GM23338 (cell line): ENCODE results near the gene RPS8. TPM values are rescaled to one million over a fixed set of nuclear protein-coding genes. Genes with fewer than 3 reads are reported as not detected.

Source experiments
- ATAC-seq: fragments of 200-7000 bp; cut with Tn5 transposase; 3 replicates; pipeline ENCODE4 v1.9.1; 2020
- DNase-seq: peaks from one replicate; pipeline ENCODE4 v3.0.0-alpha.2; 2015; ENCODE audit warnings: low spot score
- H2AFZ ChIP-seq: fragments of 200-600 bp; sonication (generic); 2 replicates; pipeline ENCODE4 v1.8.0; 2016; ENCODE audit warnings: antibody characterized with exemption, mild to moderate bottlenecking, moderate library complexity
- H3F3A ChIP-seq: fragments of 200-600 bp; sonication (generic); replicated peaks from 2 replicates; pipeline ENCODE4 v1.8.0; 2017; ENCODE audit warnings: antibody characterized with exemption, mixed run types, low read depth
- H3K27ac ChIP-seq: fragments of 200-600 bp; sonication (generic); 2 replicates; pipeline ENCODE4 v1.6.1; 2016; ENCODE audit warnings: low read depth
- H3K27me3 ChIP-seq: fragments of 200-600 bp; sonication (generic); 2 replicates; pipeline ENCODE4 v1.8.0; 2016; ENCODE audit warnings: mild to moderate bottlenecking, mixed run types, moderate library complexity; ENCODE audit not compliant: insufficient read depth
- H3K36me3 ChIP-seq: fragments of 200-600 bp; sonication (generic); 2 replicates; pipeline ENCODE4 v1.8.0; 2016; ENCODE audit warnings: mild to moderate bottlenecking; ENCODE audit not compliant: insufficient read depth
- H3K4me1 ChIP-seq: fragments of 200-600 bp; sonication (generic); 2 replicates; pipeline ENCODE4 v1.8.0; 2016; ENCODE audit warnings: mild to moderate bottlenecking, moderate library complexity; ENCODE audit not compliant: insufficient read depth
- H3K4me2 ChIP-seq: fragments of 200-600 bp; sonication (generic); 2 replicates; pipeline ENCODE4 v1.7.1; 2017; ENCODE audit warnings: mixed run types
- H3K4me3 ChIP-seq: fragments of 200-600 bp; sonication (generic); 2 replicates; pipeline ENCODE4 v1.6.1; 2016; ENCODE audit warnings: mixed run types
- H3K79me2 ChIP-seq: fragments of 200-600 bp; sonication (generic); replicated peaks from 2 replicates; pipeline ENCODE4 v1.8.0; 2017; ENCODE audit warnings: mild to moderate bottlenecking; ENCODE audit not compliant: insufficient read depth
- H3K9me2 ChIP-seq: fragments of 200-600 bp; sonication (generic); 2 replicates; pipeline ENCODE4 v1.8.0; 2017; ENCODE audit not compliant: insufficient read depth
- H4K20me1 ChIP-seq: fragments of 200-600 bp; sonication (generic); replicated peaks from 2 replicates; pipeline ENCODE4 v1.8.0; 2017; ENCODE audit warnings: mild to moderate bottlenecking; ENCODE audit not compliant: insufficient read depth
- H3K27ac Mint-ChIP-seq: 2 replicates; pipeline ENCODE4 v1.8.0; 2020; ENCODE audit warnings: inconsistent platforms, mild to moderate bottlenecking, moderate library complexity, mixed read lengths
- H3K27me3 Mint-ChIP-seq: 3 replicates; pipeline ENCODE4 v1.8.0; 2022; ENCODE audit warnings: low read depth, mild to moderate bottlenecking, moderate library complexity, mixed read lengths, inconsistent platforms; ENCODE audit not compliant: insufficient read depth, poor library complexity
- H3K36me3 Mint-ChIP-seq: 3 replicates; pipeline ENCODE4 v1.8.0; 2021; ENCODE audit warnings: low read depth, mild to moderate bottlenecking, inconsistent platforms, moderate library complexity, mixed read lengths
- H3K4me1 Mint-ChIP-seq: 3 replicates; pipeline ENCODE4 v1.8.0; 2020; ENCODE audit warnings: mild to moderate bottlenecking, inconsistent platforms, mixed read lengths
- H3K4me3 Mint-ChIP-seq: 3 replicates; pipeline ENCODE4 v1.8.0; 2021; ENCODE audit warnings: moderate library complexity, mild to moderate bottlenecking, inconsistent platforms, mixed read lengths
- H3K9me3 Mint-ChIP-seq: 3 replicates; pipeline ENCODE4 v1.8.0; 2020; ENCODE audit warnings: moderate library complexity, mild to moderate bottlenecking, inconsistent platforms, mixed read lengths
- CREB1 ChIP-seq: fragments of 250-450 bp; sonication (Bioruptor Pico); IDR thresholded peaks from 2 replicates; pipeline ENCODE4 v1.5.0; 2020; ENCODE audit warnings: low read depth, mild to moderate bottlenecking, moderate library complexity
- CTCF ChIP-seq, 2 experiments: fragments of 200-600 bp in 1 of 2; sonication (generic) in 1 of 2; conservative IDR thresholded peaks; 2 replicates each; pipeline versions ENCODE4 v1.5.1 to v1.6.1; 2016 to 2017; ENCODE audit warnings: antibody characterized with exemption in 2 of 2, low read depth in 2 of 2, mild to moderate bottlenecking in 2 of 2, moderate library complexity in 1 of 2
- ETS1 ChIP-seq: IDR thresholded peaks from 2 replicates; pipeline ENCODE4 v1.6.1; 2016; ENCODE audit warnings: antibody characterized with exemption
- EZH2 ChIP-seq: fragments of 200-600 bp; sonication (generic); IDR thresholded peaks from one replicate; pipeline ENCODE4 v1.8.0; 2017; ENCODE audit warnings: antibody characterized with exemption, mild to moderate bottlenecking, low read depth; ENCODE audit not compliant: unreplicated experiment
- EZH2phosphoT487 ChIP-seq: fragments of 200-600 bp; sonication (generic); IDR thresholded peaks from one replicate; pipeline ENCODE4 v1.8.1; 2018; ENCODE audit warnings: antibody characterized with exemption; ENCODE audit not compliant: unreplicated experiment
- JUNB ChIP-seq: IDR thresholded peaks from one replicate; pipeline ENCODE4 v1.6.1; 2016; ENCODE audit warnings: antibody characterized with exemption; ENCODE audit not compliant: unreplicated experiment
- NANOG ChIP-seq: IDR thresholded peaks from 2 replicates; pipeline ENCODE4 v1.6.1; 2016; ENCODE audit warnings: antibody characterized with exemption, borderline replicate concordance
- POLR2AphosphoS5 ChIP-seq: IDR thresholded peaks from 2 replicates; pipeline ENCODE4 v1.6.1; 2016; ENCODE audit warnings: antibody characterized with exemption, low read depth
- REST ChIP-seq: IDR thresholded peaks from one replicate; pipeline ENCODE4 v1.6.1; 2018; ENCODE audit warnings: antibody characterized with exemption; ENCODE audit not compliant: unreplicated experiment
- STAT1 ChIP-seq: IDR thresholded peaks from one replicate; pipeline ENCODE4 v1.6.1; 2016; ENCODE audit warnings: antibody characterized with exemption; ENCODE audit not compliant: unreplicated experiment
- ZNF114 ChIP-seq: fragments of 250-450 bp; sonication (Bioruptor Pico); IDR thresholded peaks from 2 replicates; pipeline ENCODE4 v1.5.0; 2020; ENCODE audit warnings: mild to moderate bottlenecking, moderate library complexity
- ZNF331 ChIP-seq: fragments of 250-450 bp; sonication (Bioruptor Pico); IDR thresholded peaks from 2 replicates; pipeline ENCODE4 v1.5.0; 2020; ENCODE audit warnings: low read depth, mild to moderate bottlenecking, moderate library complexity
- polyA plus RNA-seq: library from polyadenylated mRNA; unstranded; fragments of >200 nt; fragmentation: Nextera tagmentation; extraction: Ambion mirVana; gene quantifications from 2 replicates; pipeline ENCODE4 v1.2.1, GENCODE V29; 2016
- total RNA-seq: library from RNA; depleted of rRNA; stranded (reverse); fragments of >200 nt; shearing (Covaris generic); gene quantifications from 2 replicates; pipeline ENCODE4 v1.2.3, GENCODE V29; 2014
- TF ChIP-seq, protein P1 (sequence below): fragments of 250-450 bp; sonication (Bioruptor Pico); IDR thresholded peaks from 2 replicates; pipeline ENCODE4 v1.5.0; 2020; ENCODE audit warnings: mild to moderate bottlenecking, moderate library complexity

RPS8 gene
- total and polyA plus RNA-seq, 2 experiments from 2014 or later, result 1,756 to 2,427 TPM

- Mint-ChIP-seq H3K27me3 (peaks cover 25% of the 10 kb centered on the region), H3K36me3 (no peaks in the 10 kb centered on the region; the same call in 2 of the 3 replicates), H3K4me3 (no peak within 1 kb of the TSS)
Observed at GRCh38 chr1:44788120-44788860, 12.9 kb downstream of the RPS8 start, which contains the start of gene BEST4. Gene BEST4, minus strand, starts transcription at chr1:44788170. Its CDS starts 465 bp downstream, at chr1:44787705.

More at GRCh38 chr1:44788120-44788860, 12.9 kb downstream of the RPS8 start, which contains the start of gene BEST4:
- Histone ChIP-seq H3K27me3 (0 out of 2 replicates have a peak, but pooled peaks cover 10% of the 10 kb centered on the region), H3K4me1 (peaks cover 25% of the 10 kb centered on the region), H3K79me2 (no peaks in the 10 kb centered on the region), H3K36me3 (no peaks in the 10 kb centered on the region), H2AFZ (no peak within 1 kb of the TSS), H3K27ac (no peak within 1 kb of the TSS), H3K4me2 (no peak within 1 kb of the TSS), H3K4me3 (0 out of 2 replicates have a peak within 1 kb of the TSS, but pooled peaks have one; percentile 73), H3K9me2 (no peaks in the 10 kb centered on the region), H3F3A (peaks cover 21% of the 10 kb centered on the region), H4K20me1 (no peaks in the 10 kb centered on the region)
- no peaks in the 10 kb centered on the region; the same call in 2 of the 3 replicates for H3K9me3 Mint-ChIP-seq
- TF ChIP-seq JUNB (no peak), ETS1 (no peak), REST (no peak), POLR2AphosphoS5 (no peak), CTCF (conservative IDR thresholded peaks at IDR 0.05; ENCODE audit: low read depth in 2 of 2) (no peak), STAT1 (no peak), ZNF114 (CRISPR knock-in tag) (no peak), EZH2 (no peak), ZNF331 (no peak), EZH2phosphoT487 (no peak), NANOG (no peak), CREB1 (CRISPR knock-in tag) (no peak)
- TF ChIP-seq, protein P1, sequence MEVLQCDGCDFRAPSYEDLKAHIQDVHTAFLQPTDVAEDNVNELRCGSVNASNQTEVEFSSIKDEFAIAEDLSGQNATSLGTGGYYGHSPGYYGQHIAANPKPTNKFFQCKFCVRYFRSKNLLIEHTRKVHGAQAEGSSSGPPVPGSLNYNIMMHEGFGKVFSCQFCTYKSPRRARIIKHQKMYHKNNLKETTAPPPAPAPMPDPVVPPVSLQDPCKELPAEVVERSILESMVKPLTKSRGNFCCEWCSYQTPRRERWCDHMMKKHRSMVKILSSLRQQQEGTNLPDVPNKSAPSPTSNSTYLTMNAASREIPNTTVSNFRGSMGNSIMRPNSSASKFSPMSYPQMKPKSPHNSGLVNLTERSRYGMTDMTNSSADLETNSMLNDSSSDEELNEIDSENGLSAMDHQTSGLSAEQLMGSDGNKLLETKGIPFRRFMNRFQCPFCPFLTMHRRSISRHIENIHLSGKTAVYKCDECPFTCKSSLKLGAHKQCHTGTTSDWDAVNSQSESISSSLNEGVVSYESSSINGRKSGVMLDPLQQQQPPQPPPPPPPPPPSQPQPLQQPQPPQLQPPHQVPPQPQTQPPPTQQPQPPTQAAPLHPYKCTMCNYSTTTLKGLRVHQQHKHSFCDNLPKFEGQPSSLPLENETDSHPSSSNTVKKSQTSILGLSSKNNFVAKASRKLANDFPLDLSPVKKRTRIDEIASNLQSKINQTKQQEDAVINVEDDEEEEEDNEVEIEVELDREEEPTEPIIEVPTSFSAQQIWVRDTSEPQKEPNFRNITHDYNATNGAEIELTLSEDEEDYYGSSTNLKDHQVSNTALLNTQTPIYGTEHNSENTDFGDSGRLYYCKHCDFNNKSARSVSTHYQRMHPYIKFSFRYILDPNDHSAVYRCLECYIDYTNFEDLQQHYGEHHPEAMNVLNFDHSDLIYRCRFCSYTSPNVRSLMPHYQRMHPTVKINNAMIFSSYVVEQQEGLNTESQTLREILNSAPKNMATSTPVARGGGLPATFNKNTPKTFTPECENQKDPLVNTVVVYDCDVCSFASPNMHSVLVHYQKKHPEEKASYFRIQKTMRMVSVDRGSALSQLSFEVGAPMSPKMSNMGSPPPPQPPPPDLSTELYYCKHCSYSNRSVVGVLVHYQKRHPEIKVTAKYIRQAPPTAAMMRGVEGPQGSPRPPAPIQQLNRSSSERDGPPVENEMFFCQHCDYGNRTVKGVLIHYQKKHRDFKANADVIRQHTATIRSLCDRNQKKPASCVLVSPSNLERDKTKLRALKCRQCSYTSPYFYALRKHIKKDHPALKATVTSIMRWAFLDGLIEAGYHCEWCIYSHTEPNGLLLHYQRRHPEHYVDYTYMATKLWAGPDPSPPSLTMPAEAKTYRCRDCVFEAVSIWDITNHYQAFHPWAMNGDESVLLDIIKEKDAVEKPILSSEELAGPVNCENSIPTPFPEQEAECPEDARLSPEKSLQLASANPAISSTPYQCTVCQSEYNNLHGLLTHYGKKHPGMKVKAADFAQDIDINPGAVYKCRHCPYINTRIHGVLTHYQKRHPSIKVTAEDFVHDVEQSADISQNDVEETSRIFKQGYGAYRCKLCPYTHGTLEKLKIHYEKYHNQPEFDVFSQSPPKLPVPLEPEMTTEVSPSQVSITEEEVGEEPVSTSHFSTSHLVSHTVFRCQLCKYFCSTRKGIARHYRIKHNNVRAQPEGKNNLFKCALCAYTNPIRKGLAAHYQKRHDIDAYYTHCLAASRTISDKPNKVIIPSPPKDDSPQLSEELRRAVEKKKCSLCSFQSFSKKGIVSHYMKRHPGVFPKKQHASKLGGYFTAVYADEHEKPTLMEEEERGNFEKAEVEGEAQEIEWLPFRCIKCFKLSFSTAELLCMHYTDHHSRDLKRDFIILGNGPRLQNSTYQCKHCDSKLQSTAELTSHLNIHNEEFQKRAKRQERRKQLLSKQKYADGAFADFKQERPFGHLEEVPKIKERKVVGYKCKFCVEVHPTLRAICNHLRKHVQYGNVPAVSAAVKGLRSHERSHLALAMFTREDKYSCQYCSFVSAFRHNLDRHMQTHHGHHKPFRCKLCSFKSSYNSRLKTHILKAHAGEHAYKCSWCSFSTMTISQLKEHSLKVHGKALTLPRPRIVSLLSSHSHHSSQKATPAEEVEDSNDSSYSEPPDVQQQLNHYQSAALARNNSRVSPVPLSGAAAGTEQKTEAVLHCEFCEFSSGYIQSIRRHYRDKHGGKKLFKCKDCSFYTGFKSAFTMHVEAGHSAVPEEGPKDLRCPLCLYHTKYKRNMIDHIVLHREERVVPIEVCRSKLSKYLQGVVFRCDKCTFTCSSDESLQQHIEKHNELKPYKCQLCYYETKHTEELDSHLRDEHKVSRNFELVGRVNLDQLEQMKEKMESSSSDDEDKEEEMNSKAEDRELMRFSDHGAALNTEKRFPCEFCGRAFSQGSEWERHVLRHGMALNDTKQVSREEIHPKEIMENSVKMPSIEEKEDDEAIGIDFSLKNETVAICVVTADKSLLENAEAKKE (CRISPR knock-in tag), result no peak
- H3K4me1 Mint-ChIP-seq, result peaks cover 35% of the 10 kb centered on the region
- no peak within 1 kb of the TSS for H3K27ac Mint-ChIP-seq
- ATAC-seq (no peak), DNase-seq (no peak)
